ENCODE results near the gene IL2RA. TPM values are rescaled to one million over a fixed set of nuclear protein-coding genes. Genes with fewer than 3 reads are reported as not detected.

IL2RA gene
- total RNA-seq, 1 donor from 2014 or later, result not detected

DNA sequence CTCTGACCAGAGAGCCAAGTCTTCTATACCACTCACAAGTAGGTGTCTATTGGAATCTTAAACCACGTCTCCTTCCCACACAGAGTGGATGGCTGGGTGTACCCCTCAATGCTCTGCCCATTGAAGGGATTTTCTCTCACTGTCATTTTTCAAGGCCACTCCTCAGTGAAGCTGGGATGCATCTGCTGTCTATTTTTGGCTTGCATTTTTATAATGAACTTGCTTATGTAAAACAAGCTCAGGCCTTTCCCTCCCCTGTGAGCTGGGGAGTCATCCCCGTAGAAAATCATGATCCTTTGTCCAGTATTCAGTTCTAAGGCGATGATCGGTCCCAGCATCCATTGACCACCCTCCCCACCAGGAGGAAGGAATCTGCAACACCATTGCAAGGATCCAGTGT is 16.9 kb upstream of the IL2RA start:
- Mint-ChIP-seq H3K4me1 (no peaks in the 10 kb centered on the region), H3K27ac (ENCODE audit: unreplicated experiment) (no peak overlapping the region), H3K4me3 (no peak overlapping the region), H3K36me3 (ENCODE audit: low read depth) (no peaks in the 10 kb centered on the region), H3K27me3 (ENCODE audit: low read depth) (peaks cover 50% of the 10 kb centered on the region), H3K9me3 (no peaks in the 10 kb centered on the region)
- TF ChIP-seq, protein P1, sequence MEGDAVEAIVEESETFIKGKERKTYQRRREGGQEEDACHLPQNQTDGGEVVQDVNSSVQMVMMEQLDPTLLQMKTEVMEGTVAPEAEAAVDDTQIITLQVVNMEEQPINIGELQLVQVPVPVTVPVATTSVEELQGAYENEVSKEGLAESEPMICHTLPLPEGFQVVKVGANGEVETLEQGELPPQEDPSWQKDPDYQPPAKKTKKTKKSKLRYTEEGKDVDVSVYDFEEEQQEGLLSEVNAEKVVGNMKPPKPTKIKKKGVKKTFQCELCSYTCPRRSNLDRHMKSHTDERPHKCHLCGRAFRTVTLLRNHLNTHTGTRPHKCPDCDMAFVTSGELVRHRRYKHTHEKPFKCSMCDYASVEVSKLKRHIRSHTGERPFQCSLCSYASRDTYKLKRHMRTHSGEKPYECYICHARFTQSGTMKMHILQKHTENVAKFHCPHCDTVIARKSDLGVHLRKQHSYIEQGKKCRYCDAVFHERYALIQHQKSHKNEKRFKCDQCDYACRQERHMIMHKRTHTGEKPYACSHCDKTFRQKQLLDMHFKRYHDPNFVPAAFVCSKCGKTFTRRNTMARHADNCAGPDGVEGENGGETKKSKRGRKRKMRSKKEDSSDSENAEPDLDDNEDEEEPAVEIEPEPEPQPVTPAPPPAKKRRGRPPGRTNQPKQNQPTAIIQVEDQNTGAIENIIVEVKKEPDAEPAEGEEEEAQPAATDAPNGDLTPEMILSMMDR (conservative IDR thresholded peaks at IDR 0.05), result no peak
- DNase-seq (ENCODE audit: low read depth, low spot score), result no peak

DNA sequence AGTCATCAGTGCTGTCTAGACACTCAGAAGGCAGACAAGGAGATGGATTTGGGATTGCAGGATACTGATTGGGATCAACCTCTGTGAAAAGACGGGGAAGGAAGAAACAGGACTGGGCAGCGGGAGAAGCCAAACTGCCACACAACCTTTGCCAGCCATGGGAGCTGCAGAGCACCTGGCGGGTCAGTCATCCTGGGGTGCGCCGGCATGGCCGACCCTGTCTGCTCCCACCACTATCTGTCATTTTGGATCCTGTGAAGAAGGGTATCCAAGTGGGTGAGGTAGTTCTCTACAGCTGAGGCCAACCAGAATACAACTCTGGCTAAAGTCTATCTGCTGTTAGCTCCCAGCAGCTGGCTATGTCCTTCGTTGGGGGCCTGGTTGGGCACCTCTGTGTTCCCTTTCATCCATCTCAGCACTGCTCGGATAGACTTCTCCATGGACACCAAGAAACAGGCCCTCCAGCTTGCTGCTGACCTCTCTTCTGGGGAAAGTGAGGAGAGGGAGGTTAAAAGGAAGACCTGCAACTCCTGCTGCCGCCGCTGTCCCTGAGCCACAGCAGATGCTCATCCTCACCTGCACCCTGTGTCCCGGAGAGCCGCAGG is 15.0 kb upstream of the IL2RA start:
- DNase-seq (ENCODE audit: low read depth, low spot score), result no peak

DNA sequence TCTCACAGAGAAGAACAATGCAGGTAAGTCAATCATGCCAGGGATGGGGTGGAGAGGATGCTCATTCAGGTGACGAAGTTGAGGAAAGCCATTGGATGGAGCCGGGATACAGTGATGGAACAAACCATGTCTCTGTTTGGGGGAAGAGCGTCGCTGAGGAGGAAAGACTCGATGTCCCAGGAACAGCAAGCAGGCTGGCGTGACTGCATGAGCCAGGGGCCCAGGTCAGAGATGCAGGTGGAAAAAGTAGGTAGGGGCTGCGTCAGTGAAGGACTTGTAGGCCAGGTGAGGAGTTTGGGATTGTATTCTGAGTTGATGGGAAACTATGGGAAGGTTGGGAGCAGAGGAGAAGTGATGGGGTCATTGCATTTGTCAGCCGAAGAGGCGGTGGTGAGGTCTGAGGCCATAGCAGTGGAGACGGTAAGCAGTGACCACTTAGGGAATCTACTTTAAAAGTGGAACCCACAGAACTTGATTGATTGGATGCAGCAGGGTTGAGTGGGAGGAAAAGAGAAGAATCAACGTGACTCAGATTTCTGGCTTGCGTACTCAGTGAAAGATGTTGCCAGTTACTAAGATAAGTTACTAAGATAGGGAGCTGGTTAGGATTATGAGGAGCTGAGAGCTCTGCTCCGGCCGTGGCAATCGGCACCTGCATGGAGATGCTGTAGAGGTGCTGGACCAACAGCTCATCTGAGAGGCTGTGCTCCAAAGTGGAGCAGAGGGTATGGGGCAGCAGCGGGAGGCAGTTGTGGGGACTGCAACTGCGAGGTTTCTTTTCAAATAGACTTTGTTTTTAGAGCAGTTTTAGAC is 12.5 kb upstream of the IL2RA start:
- TF ChIP-seq, protein P1 (conservative IDR thresholded peaks at IDR 0.05), result no peak
- no peak for DNase-seq (ENCODE audit: low read depth, low spot score)
- peaks cover 38% of the 10 kb centered on the region for H3K27me3 Mint-ChIP-seq (ENCODE audit: low read depth)
- no peaks in the 10 kb centered on the region for H3K9me3 Mint-ChIP-seq
- no peak overlapping the region for H3K27ac Mint-ChIP-seq (ENCODE audit: unreplicated experiment)
- no peaks in the 10 kb centered on the region for H3K36me3 Mint-ChIP-seq (ENCODE audit: low read depth)
- no peak overlapping the region for H3K4me3 Mint-ChIP-seq
- H3K4me1 Mint-ChIP-seq, result no peaks in the 10 kb centered on the region

More for the DNA sequence above, 15.0 kb upstream of the IL2RA start:
- Mint-ChIP-seq H3K36me3 (ENCODE audit: low read depth) (no peaks in the 10 kb centered on the region), H3K4me3 (no peak overlapping the region), H3K27me3 (ENCODE audit: low read depth) (peaks cover 39% of the 10 kb centered on the region), H3K27ac (ENCODE audit: unreplicated experiment) (no peak overlapping the region), H3K4me1 (no peaks in the 10 kb centered on the region), H3K9me3 (no peaks in the 10 kb centered on the region)
- TF ChIP-seq, protein P1 (conservative IDR thresholded peaks at IDR 0.05), result no peak

DNA sequence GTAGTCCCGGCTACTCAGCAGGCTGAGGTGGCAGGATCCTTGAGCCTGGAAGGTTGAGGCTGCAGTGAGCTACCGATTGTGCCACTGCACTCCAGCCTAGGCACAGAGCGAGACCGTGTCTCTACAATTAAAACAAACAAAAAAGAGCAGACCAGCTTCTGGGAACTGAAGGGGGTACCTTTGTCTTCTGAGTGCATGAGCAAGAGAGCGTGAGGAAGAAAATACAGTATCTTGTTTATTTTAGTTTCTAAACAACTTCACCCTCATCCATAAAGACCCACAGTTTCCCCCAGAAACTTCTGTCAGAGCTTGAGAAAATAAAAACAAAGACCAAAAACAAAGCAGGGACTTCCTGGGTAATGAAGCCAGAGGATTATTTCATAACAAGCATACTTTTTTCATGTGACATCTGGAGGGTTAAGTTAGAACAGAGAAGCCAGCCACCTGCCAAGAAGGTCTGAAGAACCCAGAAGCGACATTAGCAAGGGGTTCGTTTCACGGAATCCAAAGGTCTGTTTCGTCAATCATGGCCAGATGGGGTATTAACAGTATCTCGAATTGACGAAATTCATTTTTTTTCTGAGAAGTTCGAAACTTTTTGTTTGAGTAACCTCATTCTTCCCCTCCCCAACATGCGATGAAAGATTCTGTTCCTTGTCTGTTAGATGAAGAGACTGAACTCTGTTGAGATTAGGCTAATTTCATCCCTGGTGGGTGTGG is 10.2 kb upstream of the IL2RA start:
- Mint-ChIP-seq H3K27ac (ENCODE audit: unreplicated experiment) (no peak overlapping the region), H3K4me3 (no peak overlapping the region), H3K4me1 (no peaks in the 10 kb centered on the region), H3K9me3 (no peaks in the 10 kb centered on the region), H3K27me3 (ENCODE audit: low read depth) (peaks cover 38% of the 10 kb centered on the region), H3K36me3 (ENCODE audit: low read depth) (no peaks in the 10 kb centered on the region)
- TF ChIP-seq, protein P1 (conservative IDR thresholded peaks at IDR 0.05), result no peak
- no peak for DNase-seq (ENCODE audit: low read depth, low spot score)

DNA sequence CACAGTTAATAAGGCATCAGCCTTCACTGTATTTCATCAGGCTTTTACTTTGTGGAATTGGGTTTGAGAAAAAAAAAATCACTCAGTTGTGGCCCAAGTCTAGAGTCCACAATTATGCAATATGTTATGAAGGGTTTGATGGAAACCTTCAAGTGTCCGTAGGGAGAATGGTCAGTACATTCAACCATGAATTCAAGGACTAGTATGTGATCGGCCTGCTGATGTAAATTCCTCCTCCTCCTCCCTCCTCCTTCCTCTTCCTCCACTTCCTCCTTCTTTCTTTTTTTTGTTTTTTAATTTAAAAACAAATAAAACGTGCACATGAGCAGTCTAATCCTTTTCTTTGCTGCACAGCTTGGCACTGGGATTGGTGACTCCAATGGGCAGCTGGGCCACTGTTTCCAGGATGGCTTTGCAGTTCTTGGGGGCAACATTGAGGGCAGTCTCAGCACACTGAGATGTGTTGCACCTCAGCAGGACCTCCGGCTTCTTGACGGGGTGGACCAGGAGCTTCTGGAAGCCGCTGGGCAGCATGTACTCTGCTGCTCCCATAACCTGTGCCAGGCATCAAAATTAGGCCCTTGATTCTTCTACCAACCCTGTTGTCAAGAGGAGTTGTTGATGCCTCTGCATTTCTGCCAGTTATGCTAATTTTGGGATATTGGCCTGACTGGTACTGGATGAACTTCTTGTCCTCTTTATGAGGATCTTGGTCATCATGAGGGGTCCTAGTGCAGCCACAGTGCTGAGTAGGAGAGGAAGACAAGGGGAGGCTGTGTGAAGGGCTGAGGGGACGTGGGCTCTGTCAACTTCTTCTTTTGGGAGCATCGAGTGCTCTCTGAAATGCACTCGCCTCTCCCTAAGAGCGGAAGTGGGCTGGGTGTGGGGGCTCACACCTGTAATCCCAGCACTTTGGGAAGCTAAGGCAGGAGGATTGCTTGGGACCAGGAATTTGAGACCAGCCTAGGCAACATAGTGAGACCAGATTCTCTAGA is 9.3 kb upstream of the IL2RA start:
- DNase-seq (ENCODE audit: low read depth, low spot score), result no peak
- H3K4me1 Mint-ChIP-seq, result no peaks in the 10 kb centered on the region
- H3K27ac Mint-ChIP-seq (ENCODE audit: unreplicated experiment), result no peak overlapping the region
- H3K9me3 Mint-ChIP-seq, result no peaks in the 10 kb centered on the region
- no peak overlapping the region for H3K4me3 Mint-ChIP-seq
- peaks cover 31% of the 10 kb centered on the region for H3K27me3 Mint-ChIP-seq (ENCODE audit: low read depth)
- TF ChIP-seq, protein P1 (conservative IDR thresholded peaks at IDR 0.05), result no peak
- no peaks in the 10 kb centered on the region for H3K36me3 Mint-ChIP-seq (ENCODE audit: low read depth)
